ENCODE measurements around the gene EPB41L4A.
"Not testable (repeated sequence)": the region's sequence is repeated elsewhere in the genome, so short reads cannot be mapped to it uniquely, and the experiment has no call there.

The EPB41L4A gene

DNA sequence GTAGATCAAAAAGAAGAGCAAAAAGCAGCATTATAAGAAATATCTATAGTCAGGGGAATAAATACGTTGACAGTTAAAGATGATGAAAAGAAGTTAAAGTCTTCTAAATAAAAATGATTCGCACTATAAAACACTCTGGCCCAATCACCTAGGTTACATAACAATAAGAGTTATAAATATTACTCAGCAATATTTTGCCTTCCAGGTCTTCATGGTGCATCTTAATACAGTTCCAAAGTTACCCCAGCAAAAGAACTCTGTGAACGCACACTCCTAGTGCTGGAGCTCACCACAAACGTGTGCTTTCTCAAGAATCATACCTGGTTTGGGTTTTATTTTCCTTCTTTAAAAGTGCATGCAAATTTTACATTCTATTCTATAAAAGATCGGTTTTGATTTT, 44.7 kb downstream of the EPB41L4A start:
- Histone ChIP-seq H3K9ac (ENCODE audit: low read length) (no peak overlapping the region), H3K36me3 (ENCODE audit: insufficient read depth, low read length) (no peaks in the 10 kb centered on the region), H3K27ac (ENCODE audit: low read depth, low read length) (no peak overlapping the region), H3K4me3 (ENCODE audit: low read depth in 1 of 2, low read length in 2 of 2) (no peak overlapping the region), H3K9me3 (ENCODE audit: low read length) (no peaks in the 10 kb centered on the region), H3K27me3 (ENCODE audit: control insufficient read depth in 1 of 2, insufficient read depth in 2 of 2, low read length in 2 of 2) (no peaks in the 10 kb centered on the region), H3K4me1 (ENCODE audit: insufficient read depth, low read length) (no peaks in the 10 kb centered on the region)

DNA sequence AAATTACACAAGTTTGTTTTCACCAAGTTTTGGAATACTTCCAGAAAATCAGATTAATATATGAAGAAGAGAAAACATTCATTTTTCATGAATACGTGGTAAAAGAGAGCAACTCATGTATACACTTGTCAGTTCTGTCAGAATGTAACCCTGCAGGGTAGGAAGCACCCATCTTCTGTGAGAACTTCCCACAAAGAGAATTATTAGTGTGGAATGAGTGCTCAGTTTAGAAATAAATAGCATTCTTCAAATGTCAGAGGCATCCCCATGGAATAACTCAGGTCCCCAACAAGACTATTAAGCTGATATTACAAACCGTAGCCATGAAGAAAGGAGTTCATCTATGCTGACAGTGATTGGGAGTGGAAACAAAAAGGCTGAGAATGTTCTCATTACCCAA, 45.2 kb downstream of the EPB41L4A start:
- Histone ChIP-seq H3K27me3 (ENCODE audit: control insufficient read depth in 1 of 2, insufficient read depth in 2 of 2, low read length in 2 of 2) (no peaks in the 10 kb centered on the region), H3K36me3 (ENCODE audit: insufficient read depth, low read length) (no peaks in the 10 kb centered on the region), H3K27ac (ENCODE audit: low read depth, low read length) (no peak overlapping the region), H3K9me3 (ENCODE audit: low read length) (no peaks in the 10 kb centered on the region), H3K4me1 (ENCODE audit: insufficient read depth, low read length) (no peaks in the 10 kb centered on the region), H3K9ac (ENCODE audit: low read length) (no peak overlapping the region), H3K4me3 (ENCODE audit: low read depth in 1 of 2, low read length in 2 of 2) (no peak overlapping the region)

DNA sequence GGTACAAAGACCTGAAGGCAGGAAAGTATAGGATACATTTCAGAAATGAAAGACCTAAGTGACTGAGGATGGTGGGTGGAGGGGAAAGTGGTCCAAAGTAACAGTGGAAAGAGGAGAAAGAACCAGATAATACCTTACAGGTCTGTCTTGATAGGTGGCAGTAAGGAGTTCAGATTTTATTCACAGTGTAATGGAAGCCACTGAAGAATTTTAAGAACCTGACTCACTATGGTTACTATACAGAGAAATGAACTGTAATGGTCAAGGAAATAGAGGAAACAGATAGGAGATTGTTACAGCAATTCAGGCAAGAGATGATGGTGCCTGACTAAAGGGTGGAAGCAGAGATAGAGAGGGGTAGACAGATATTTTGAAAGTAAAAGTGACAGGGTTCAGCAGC, 46.5 kb downstream of the EPB41L4A start:
- Histone ChIP-seq H3K27me3 (ENCODE audit: control insufficient read depth in 1 of 2, insufficient read depth in 2 of 2, low read length in 2 of 2) (no peaks in the 10 kb centered on the region), H3K4me3 (ENCODE audit: low read depth in 1 of 2, low read length in 2 of 2) (no peak overlapping the region), H3K9me3 (ENCODE audit: low read length) (no peaks in the 10 kb centered on the region), H3K27ac (ENCODE audit: low read depth, low read length) (no peak overlapping the region), H3K4me1 (ENCODE audit: insufficient read depth, low read length) (no peaks in the 10 kb centered on the region), H3K9ac (ENCODE audit: low read length) (no peak overlapping the region), H3K36me3 (ENCODE audit: insufficient read depth, low read length) (no peaks in the 10 kb centered on the region)

DNA sequence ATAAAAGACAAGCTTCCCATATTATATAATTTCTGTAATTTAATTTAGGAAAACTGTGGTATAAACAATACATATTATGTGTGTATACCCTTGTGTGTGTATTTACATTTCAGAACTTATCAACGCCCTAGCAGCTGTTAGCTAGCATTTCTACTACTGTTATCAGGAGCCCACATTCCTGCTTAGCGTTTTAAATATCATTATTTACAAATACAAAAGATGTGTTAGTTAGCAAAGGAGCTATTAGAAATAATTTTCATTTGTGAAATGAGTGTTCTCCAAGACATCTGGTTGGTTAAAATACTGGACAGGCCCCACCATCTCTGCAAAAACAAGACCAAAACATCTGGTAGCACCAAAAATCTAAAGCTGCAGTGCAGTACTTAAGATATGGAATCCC, 48.0 kb downstream of the EPB41L4A start:
- no peak overlapping the region for H3K9ac ChIP-seq (ENCODE audit: low read length)
- no peaks in the 10 kb centered on the region for H3K4me1 ChIP-seq (ENCODE audit: insufficient read depth, low read length)
- no peaks in the 10 kb centered on the region for H3K27me3 ChIP-seq (ENCODE audit: control insufficient read depth in 1 of 2, insufficient read depth in 2 of 2, low read length in 2 of 2)
- H3K27ac ChIP-seq (ENCODE audit: low read depth, low read length), result no peak overlapping the region
- no peak overlapping the region for H3K4me3 ChIP-seq (ENCODE audit: low read depth in 1 of 2, low read length in 2 of 2)
- H3K9me3 ChIP-seq (ENCODE audit: low read length), result no peaks in the 10 kb centered on the region
- H3K36me3 ChIP-seq (ENCODE audit: insufficient read depth, low read length), result no peaks in the 10 kb centered on the region

DNA sequence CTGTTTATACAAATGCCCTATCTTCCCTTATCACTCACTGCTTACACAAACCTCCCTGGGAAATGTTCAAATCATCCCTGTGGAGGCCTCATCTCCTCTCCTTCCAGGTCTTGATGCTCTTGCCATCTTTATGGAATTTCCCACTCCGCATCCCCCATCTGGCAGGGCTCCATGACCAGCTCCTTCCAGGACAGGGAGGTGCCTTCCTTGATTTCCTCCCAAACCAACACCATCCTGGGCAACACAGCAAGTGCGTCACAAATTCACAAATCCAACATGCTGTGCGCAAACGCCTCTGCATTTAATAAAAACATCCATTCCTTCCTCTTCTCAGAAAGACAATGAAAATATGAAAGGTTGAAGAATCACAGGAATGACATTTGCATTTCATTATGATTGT, 51.7 kb downstream of the EPB41L4A start:
- Histone ChIP-seq H3K4me3 (ENCODE audit: low read depth in 1 of 2, low read length in 2 of 2) (no peak overlapping the region), H3K36me3 (ENCODE audit: insufficient read depth, low read length) (no peaks in the 10 kb centered on the region), H3K9ac (ENCODE audit: low read length) (no peak overlapping the region), H3K4me1 (ENCODE audit: insufficient read depth, low read length) (no peaks in the 10 kb centered on the region), H3K27ac (ENCODE audit: low read depth, low read length) (no peak overlapping the region), H3K9me3 (ENCODE audit: low read length) (no peaks in the 10 kb centered on the region), H3K27me3 (ENCODE audit: control insufficient read depth in 1 of 2, insufficient read depth in 2 of 2, low read length in 2 of 2) (no peaks in the 10 kb centered on the region)

DNA sequence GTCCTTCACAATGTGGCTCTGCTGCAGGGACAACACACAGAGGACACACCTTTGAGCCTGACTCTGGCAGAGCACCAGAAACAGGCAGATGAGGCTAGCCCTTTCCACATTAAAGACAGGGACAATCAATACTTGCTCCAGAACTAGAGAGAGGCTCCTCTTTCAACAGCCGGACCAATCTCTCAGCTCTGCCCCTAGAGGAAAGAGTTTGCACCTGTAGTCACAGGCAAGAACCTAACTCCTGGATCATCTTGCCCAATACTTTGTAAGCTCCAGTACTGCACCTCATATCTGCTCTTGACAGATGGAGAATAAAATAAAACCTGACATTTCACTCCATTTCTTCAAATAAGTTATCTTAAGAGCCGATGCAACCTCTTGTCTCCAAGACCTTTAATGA, 52.1 kb downstream of the EPB41L4A start:
- Histone ChIP-seq H3K9ac (ENCODE audit: low read length) (no peak overlapping the region), H3K27ac (ENCODE audit: low read depth, low read length) (no peak overlapping the region)

DNA sequence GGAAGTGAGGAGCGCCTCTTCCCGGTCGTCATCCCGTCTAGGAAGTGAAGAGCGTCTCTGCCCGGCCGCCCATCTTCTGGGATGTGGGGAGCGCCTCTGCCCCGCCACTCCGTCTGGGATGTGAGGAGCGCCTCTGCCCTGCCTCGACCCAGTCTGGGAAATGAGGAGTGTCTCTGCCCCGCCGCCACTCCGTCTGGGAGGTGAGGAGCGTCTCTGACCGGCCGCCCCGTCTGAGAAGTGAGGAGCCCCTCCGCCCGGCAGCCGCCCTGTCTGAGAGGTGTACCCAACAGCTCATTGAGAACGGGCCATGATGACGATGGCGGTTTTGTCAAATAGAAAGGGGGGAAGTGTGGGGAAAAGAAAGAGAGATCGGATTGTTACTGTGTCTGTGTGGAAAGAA, 58.3 kb downstream of the EPB41L4A start:
- H3K36me3 ChIP-seq (ENCODE audit: insufficient read depth, low read length); H3K4me1 ChIP-seq (ENCODE audit: insufficient read depth, low read length); H3K27me3 ChIP-seq (ENCODE audit: control insufficient read depth in 1 of 2, insufficient read depth in 2 of 2, low read length in 2 of 2); H3K9me3 ChIP-seq (ENCODE audit: low read length); H3K9ac ChIP-seq (ENCODE audit: low read length); H3K4me3 ChIP-seq (ENCODE audit: low read depth in 1 of 2, low read length in 2 of 2); H3K27ac ChIP-seq (ENCODE audit: low read depth, low read length): not testable (repeated sequence)

More for the DNA sequence above, 52.1 kb downstream of the EPB41L4A start:
- no peak overlapping the region for H3K4me3 ChIP-seq (ENCODE audit: low read depth in 1 of 2, low read length in 2 of 2)
- no peaks in the 10 kb centered on the region for H3K9me3 ChIP-seq (ENCODE audit: low read length)
- no peaks in the 10 kb centered on the region for H3K4me1 ChIP-seq (ENCODE audit: insufficient read depth, low read length)
- no peaks in the 10 kb centered on the region for H3K27me3 ChIP-seq (ENCODE audit: control insufficient read depth in 1 of 2, insufficient read depth in 2 of 2, low read length in 2 of 2)
- H3K36me3 ChIP-seq (ENCODE audit: insufficient read depth, low read length), result no peaks in the 10 kb centered on the region

DNA sequence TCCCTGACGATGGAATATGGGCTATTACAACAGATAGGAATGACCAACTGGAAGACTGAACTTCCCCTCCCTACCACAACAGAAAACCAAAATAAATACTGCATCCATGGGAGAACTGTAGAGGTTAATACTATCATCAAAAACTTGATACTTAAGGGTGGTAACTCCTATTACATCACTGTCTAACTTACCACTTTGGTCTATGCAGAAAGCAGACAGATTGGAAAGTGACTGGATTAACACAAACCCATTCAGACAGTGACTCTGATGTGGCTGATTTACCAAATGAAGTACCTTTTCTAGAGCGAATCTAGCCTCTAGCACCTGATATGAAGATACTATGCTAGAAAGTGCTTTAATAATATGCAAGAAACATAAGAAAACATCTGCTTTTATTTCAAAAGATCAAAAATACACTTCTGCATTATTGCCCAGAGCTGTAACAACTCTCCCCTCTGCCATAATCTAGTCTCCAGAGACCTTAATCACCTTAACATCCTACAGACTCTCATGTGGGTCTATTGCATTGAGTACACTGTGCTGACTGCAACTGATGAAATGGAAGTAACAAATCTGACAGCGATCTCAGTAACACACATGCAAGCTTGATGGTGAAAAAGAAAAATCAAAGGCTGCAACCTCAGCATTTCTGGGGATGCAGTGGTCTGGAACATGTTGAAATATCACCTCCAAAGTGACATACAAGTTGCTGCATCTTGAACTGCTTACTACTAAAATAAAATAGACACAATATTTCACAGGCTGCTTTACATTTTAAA, 62.7 kb downstream of the EPB41L4A start:
- Histone ChIP-seq H3K4me1 (ENCODE audit: insufficient read depth, low read length) (no peaks in the 10 kb centered on the region), H3K4me3 (ENCODE audit: low read depth in 1 of 2, low read length in 2 of 2) (no peak overlapping the region), H3K9me3 (ENCODE audit: low read length) (no peaks in the 10 kb centered on the region), H3K27me3 (ENCODE audit: control insufficient read depth in 1 of 2, insufficient read depth in 2 of 2, low read length in 2 of 2) (no peaks in the 10 kb centered on the region), H3K27ac (ENCODE audit: low read depth, low read length) (no peak overlapping the region), H3K9ac (ENCODE audit: low read length) (no peak overlapping the region), H3K36me3 (ENCODE audit: insufficient read depth, low read length) (no peaks in the 10 kb centered on the region)

DNA sequence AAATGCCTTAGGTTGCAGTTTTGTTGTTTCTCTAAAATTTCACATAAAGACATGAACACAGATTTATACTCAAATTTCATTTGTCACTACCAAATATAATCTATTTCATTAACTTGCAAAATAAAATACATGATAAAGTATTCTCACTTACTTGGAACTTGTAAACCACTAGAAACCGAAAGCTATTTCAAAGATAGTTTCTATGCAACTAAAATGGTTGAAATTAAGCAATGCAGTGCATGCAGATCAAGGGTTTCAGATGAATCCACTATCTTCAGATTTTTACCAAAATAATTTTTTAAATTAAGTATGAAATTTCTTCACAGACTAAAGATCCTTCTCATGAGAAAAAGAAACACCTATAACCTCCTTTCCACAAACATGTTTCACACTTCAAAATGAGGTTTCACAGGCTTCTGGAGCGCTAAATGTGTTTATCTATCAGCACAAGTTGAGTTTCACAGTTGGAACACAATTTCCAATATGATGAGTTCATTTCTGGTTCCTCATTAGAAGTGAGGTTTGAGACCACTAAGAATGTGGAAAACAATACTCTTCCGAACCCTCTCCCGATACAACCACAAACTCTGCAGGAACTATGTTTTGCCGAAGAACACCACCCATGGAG, 63.9 kb downstream of the EPB41L4A start:
- Histone ChIP-seq H3K9ac (ENCODE audit: low read length) (no peak overlapping the region), H3K27ac (ENCODE audit: low read depth, low read length) (no peak overlapping the region), H3K9me3 (ENCODE audit: low read length) (no peaks in the 10 kb centered on the region), H3K27me3 (ENCODE audit: control insufficient read depth in 1 of 2, insufficient read depth in 2 of 2, low read length in 2 of 2) (no peaks in the 10 kb centered on the region), H3K36me3 (ENCODE audit: insufficient read depth, low read length) (no peaks in the 10 kb centered on the region), H3K4me3 (ENCODE audit: low read depth in 1 of 2, low read length in 2 of 2) (no peak overlapping the region), H3K4me1 (ENCODE audit: insufficient read depth, low read length) (no peaks in the 10 kb centered on the region)

DNA sequence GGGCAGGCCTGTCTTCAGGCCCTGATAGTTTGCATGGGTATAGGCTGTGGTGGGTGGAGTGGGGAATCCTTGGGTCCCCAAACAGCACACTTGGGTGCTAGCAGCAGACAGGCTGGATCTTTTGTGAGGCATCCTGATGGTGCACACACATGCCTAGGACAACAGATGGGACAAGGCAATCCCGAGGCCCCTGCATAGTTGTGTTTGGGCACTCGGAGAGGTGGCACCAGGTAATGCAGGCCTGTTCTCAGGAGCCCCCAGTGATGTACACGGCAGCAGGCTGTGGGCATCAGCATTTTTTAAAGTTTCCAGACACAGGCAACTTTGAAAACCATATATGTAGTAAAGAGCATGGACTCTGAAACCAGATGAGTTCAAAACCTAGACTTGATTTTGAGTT, 65.4 kb downstream of the EPB41L4A start:
- H3K27me3 ChIP-seq (ENCODE audit: control insufficient read depth in 1 of 2, insufficient read depth in 2 of 2, low read length in 2 of 2), result no peaks in the 10 kb centered on the region
- no peaks in the 10 kb centered on the region for H3K36me3 ChIP-seq (ENCODE audit: insufficient read depth, low read length)
- no peak overlapping the region for H3K27ac ChIP-seq (ENCODE audit: low read depth, low read length)
- no peak overlapping the region for H3K4me3 ChIP-seq (ENCODE audit: low read depth in 1 of 2, low read length in 2 of 2)
- no peak overlapping the region for H3K9ac ChIP-seq (ENCODE audit: low read length)
- H3K9me3 ChIP-seq (ENCODE audit: low read length), result no peaks in the 10 kb centered on the region
- no peaks in the 10 kb centered on the region for H3K4me1 ChIP-seq (ENCODE audit: insufficient read depth, low read length)

DNA sequence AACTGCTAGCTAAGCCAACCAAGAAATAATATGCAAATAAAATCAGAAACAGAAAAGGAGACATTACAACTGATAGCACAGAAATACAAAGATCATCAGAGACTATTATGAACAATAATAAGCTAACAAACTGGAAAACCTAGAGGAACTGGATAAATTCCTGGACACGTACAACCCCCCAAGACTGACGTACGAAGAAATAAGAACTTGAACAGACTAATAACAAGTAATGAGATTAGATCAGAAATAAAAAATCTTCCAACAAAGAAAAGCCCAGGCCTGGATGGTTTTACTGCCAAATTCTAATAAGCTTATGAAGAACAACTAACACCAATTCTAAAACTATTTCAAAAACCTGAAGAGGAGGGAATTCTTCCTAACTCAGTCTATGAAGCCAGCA, 67.9 kb downstream of the EPB41L4A start:
- H3K9me3 ChIP-seq (ENCODE audit: low read length), result no peaks in the 10 kb centered on the region
- no peak overlapping the region for H3K4me3 ChIP-seq (ENCODE audit: low read depth in 1 of 2, low read length in 2 of 2)
- H3K9ac ChIP-seq (ENCODE audit: low read length), result no peak overlapping the region
- no peak overlapping the region for H3K27ac ChIP-seq (ENCODE audit: low read depth, low read length)
- no peaks in the 10 kb centered on the region for H3K27me3 ChIP-seq (ENCODE audit: control insufficient read depth in 1 of 2, insufficient read depth in 2 of 2, low read length in 2 of 2)
- H3K4me1 ChIP-seq (ENCODE audit: insufficient read depth, low read length), result no peaks in the 10 kb centered on the region
- H3K36me3 ChIP-seq (ENCODE audit: insufficient read depth, low read length), result no peaks in the 10 kb centered on the region

DNA sequence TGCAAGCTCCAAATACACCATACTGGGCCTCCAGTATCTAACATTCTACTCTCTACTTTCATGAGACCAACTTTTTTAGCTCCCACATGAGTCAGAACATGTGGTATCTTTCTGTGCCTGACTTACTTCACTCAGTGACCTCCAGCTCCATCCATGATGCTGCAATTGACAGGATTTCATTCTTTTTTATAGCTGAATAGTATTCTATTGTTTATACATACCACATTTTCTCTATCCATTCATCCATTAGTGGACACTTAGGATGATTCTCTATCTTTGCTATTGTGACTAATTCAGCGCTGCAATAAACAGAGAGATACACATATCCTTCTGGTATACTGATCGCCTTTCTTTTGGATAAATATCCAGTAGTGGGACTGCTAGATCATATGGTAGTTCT, 68.5 kb downstream of the EPB41L4A start:
- H3K27me3 ChIP-seq (ENCODE audit: control insufficient read depth in 1 of 2, insufficient read depth in 2 of 2, low read length in 2 of 2), result no peaks in the 10 kb centered on the region
- H3K9me3 ChIP-seq (ENCODE audit: low read length), result no peaks in the 10 kb centered on the region
- no peak overlapping the region for H3K27ac ChIP-seq (ENCODE audit: low read depth, low read length)

More for the DNA sequence above, 68.5 kb downstream of the EPB41L4A start:
- Histone ChIP-seq H3K4me1 (ENCODE audit: insufficient read depth, low read length) (no peaks in the 10 kb centered on the region), H3K4me3 (ENCODE audit: low read depth in 1 of 2, low read length in 2 of 2) (no peak overlapping the region), H3K9ac (ENCODE audit: low read length) (no peak overlapping the region), H3K36me3 (ENCODE audit: insufficient read depth, low read length) (no peaks in the 10 kb centered on the region)

Data from muscle layer of colon (tissue), 2 donors.